GM19099 (cell line): ENCODE data around the gene MED27.

Experiments
- POLR2A ChIP-seq: IDR thresholded peaks from 3 replicates; pipeline ENCODE4 v1.6.1; 2011; ENCODE audit warnings: low read depth; ENCODE audit not compliant: insufficient read length; ENCODE audit errors: extremely low read depth

MED27 gene

GRCh38 chr9:132094314-132094791 lies 14.7 kb upstream of the MED27 start:
- no peak for TF ChIP-seq POLR2A

DNA sequence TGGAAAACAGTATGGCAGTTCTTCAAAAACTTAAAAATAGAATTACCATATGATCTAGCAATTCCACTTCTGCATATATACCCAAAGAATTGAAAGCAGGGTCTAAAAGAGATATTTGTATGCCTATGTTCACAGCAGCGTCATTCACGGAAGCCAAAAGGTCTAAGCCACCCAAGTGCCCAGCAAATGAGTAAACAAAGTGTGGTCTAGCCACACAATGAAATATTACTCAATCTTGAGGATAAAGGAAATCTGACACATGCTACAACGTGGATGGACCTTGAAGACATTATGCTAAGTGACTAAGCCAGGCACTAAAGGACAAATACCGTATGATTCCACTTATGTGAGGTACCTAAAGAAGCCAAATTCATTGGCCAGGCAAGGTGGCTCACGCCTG lies 11.1 kb upstream of the MED27 start:
- no peak for TF ChIP-seq POLR2A

- TF ChIP-seq POLR2A, result no peak
Measured at GRCh38 chr9:132087438-132088030, 7.9 kb upstream of the MED27 start.

- TF ChIP-seq POLR2A, result no peak
Measured at GRCh38 chr9:132082188-132082587, 2.5 kb upstream of the MED27 start.

GRCh38 chr9:132078699-132079356 lies 839 bp downstream of the MED27 start:
- no peak for TF ChIP-seq POLR2A

GRCh38 chr9:132077881-132078698 lies 1.6 kb downstream of the MED27 start:
- TF ChIP-seq POLR2A, result no peak

DNA sequence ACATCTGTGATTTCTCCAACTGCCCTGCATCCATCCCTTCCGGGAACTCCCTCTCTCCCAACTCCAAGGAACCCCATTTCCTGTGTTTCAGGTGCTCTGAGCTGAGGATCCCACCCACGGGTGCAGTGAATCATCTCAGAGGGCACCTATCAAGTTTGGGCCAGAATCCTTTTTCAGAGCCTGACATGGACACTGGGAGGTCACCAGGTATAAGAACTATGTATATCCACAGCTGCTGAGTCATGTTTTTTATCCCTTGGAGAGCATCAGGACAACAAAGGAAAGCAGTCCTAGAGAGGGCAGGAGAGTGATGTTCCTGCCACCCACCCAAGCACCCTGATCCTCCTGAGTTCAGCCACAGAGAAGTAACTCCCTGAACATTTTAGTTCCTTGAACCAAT lies 3.8 kb downstream of the MED27 start:
- TF ChIP-seq POLR2A, result no peak

DNA sequence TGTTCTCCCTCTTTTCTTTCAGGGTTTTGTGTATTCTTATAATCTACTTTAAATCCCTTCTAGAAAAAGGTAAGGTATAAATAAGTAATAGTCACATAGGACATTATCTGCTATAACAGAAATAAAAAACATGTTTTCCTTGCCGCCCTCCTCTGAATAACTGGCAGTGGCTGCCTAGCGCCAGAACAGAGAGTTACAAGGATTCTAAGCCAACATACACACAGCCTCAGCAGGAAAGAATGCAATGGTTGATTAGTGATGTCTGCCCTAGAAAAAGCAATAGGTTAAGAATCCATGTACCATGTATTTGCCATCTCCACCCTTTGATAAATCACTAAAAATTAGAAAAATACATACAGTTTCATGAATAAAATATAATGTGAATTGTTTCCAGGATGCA lies 4.9 kb downstream of the MED27 start:
- no peak for TF ChIP-seq POLR2A

- no peak for TF ChIP-seq POLR2A
Measured at GRCh38 chr9:132071847-132072507, 7.7 kb downstream of the MED27 start.

GRCh38 chr9:132069046-132069898 lies 10.4 kb downstream of the MED27 start:
- no peak for TF ChIP-seq POLR2A

DNA sequence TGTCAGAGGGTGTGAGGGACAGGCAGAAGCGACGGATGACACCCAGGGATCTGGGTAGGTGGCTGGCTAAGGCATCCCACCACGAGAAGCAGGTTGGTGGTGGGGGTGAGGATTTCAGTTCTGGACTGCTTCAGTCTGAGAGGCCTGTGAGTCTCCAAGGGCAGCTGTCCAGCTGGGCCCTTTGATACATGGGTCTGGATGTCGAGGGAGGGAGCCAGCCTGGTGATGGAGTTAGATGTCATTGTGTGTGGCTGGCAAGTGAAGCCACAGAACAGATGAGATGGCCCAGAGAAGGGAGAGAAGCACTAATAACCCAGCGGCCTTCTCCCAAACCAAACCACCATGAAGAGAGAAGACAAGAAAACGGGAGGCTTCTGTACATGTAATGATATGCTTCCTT lies 11.1 kb downstream of the MED27 start:
- TF ChIP-seq POLR2A, result no peak

DNA sequence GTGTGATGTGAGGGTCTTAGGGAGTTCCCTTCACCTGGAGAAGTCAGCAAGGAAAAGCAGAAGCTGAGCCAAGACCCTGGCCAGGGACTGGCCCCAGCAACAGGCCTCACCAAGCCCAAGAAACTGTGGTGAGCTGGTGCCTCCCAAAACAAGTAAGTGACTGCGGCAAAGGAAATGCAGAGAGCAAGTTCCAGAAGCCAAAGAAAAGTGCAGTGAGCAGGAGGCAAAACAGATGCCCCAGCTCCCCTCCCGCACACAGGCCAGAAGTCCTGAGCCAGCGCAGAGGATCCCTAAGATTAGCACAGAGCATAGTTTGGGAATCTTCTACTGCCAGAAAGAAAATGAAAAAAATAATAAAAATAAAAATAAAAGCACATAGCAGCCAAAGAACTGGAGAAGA lies 13.2 kb downstream of the MED27 start:
- no peak for TF ChIP-seq POLR2A

DNA sequence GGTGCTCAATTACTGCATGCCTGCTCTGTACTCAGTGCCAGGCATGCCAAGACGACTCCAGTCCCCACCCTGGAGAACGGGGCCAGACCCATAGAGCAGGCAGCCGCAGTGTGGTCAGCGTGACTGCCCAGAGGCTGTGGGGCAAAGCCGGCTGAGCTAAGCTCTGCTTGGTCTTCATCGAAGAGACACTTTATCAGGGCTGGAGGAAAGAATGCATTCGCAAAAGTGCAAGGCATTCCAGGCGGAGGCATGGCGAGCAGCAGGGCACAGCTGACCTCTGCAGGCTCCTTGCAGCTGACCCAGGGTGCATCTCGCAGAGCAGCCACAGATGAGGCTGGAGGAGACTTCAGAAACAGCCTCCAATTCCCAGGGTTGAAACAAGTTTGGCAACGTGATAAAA lies 13.6 kb downstream of the MED27 start:
- TF ChIP-seq POLR2A, result no peak

DNA sequence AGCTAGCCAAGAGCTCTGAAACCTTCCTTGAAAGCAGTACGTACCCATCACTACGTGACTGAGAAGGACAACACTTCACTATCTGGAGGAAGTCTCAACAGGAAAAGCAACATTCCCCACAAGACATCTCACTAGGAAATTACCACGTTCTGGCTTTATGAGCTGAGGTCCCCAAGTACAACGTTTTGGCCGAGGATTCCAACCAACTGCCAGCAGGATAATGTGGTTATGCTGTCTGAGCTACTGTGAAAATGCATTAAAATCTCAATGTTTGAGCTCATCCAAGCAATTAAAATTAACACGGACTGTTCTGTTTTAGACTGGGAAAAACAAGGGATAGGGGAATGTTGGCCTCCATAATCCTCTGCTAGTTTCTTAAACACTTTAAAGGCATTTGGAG lies 16.4 kb downstream of the MED27 start:
- no peak for TF ChIP-seq POLR2A
